ENCODE data around the gene LEMD2.

DNA sequence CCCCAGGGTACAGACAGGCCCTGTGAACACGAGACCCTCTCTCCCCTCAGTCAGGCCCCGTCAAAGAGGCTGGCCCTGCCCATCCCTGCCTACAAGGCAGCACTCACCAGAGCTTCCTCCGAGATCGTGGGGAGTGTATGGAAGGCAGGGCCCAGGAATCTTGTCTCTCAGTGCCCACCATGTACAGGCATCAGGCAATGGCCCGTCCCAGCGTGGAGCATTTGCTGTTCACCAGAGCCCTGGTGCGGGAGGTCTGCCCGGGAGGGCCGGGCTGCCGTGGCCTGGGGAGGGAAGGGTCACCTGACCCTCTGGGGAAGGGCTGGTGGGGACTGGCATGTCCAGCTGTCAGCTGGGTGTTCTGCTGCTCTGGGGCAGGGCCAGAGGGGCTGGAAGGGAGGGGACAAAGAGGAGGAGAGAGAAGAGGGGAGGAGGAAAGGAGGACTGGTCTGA, 42.3 kb downstream of the LEMD2 start, which contains the start of gene IP6K3:
- TF ChIP-seq, protein P1, sequence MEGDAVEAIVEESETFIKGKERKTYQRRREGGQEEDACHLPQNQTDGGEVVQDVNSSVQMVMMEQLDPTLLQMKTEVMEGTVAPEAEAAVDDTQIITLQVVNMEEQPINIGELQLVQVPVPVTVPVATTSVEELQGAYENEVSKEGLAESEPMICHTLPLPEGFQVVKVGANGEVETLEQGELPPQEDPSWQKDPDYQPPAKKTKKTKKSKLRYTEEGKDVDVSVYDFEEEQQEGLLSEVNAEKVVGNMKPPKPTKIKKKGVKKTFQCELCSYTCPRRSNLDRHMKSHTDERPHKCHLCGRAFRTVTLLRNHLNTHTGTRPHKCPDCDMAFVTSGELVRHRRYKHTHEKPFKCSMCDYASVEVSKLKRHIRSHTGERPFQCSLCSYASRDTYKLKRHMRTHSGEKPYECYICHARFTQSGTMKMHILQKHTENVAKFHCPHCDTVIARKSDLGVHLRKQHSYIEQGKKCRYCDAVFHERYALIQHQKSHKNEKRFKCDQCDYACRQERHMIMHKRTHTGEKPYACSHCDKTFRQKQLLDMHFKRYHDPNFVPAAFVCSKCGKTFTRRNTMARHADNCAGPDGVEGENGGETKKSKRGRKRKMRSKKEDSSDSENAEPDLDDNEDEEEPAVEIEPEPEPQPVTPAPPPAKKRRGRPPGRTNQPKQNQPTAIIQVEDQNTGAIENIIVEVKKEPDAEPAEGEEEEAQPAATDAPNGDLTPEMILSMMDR (IDR thresholded peaks at IDR 0.05): no peak
- TF ChIP-seq POLR2A (IDR thresholded peaks at IDR 0.05): peak in 1 of 2 donors; percentile 82

Measured in heart left ventricle (tissue), 13 donors.